Chondrocyte (in vitro differentiated cells): ENCODE results near the gene RSPO4. TPM values are rescaled to one million over a fixed set of nuclear protein-coding genes. Genes with fewer than 3 reads are reported as not detected.
A peak's percentile ranks its signal among the peaks of the same experiment; 100 is the strongest.

Experiments
- DNase-seq: peaks from one replicate; pipeline ENCODE4 v3.0.0; 2021; ENCODE audit warnings: mixed read lengths, low spot score
- H3K27ac Mint-ChIP-seq: one replicate; pipeline ENCODE4 v1.8.0; 2021; ENCODE audit warnings: mild to moderate bottlenecking, moderate library complexity, mixed read lengths; ENCODE audit not compliant: unreplicated experiment
- H3K27me3 Mint-ChIP-seq: 2 replicates; pipeline ENCODE4 v1.8.0; 2021; ENCODE audit warnings: low read depth, mixed read lengths
- H3K36me3 Mint-ChIP-seq: 2 replicates; pipeline ENCODE4 v1.8.0; 2021; ENCODE audit warnings: low read depth, mixed read lengths
- H3K4me1 Mint-ChIP-seq: 2 replicates; pipeline ENCODE4 v1.8.0; 2021; ENCODE audit warnings: low read depth, mild to moderate bottlenecking, mixed read lengths
- H3K4me3 Mint-ChIP-seq: one replicate; pipeline ENCODE4 v1.8.0; 2021; ENCODE audit warnings: mild to moderate bottlenecking, moderate library complexity, mixed read lengths; ENCODE audit not compliant: unreplicated experiment
- H3K9me3 Mint-ChIP-seq: 2 replicates; pipeline ENCODE4 v1.8.0; 2021; ENCODE audit warnings: low read depth, mixed read lengths
- CTCF ChIP-seq: fragments of 200-600 bp; sonication (generic); IDR thresholded peaks from 2 replicates; pipeline ENCODE4 v1.5.0; 2021; ENCODE audit warnings: antibody characterized with exemption, mild to moderate bottlenecking, moderate library complexity
- total RNA-seq: library from RNA; stranded (reverse); gene quantifications from 3 replicates; pipeline ENCODE4 v1.2.1, GENCODE V29; 2021

The RSPO4 gene
- total RNA-seq, 1 donor from 2014 or later: not detected

GRCh38 chr20:1003920-1004697, 2.0 kb upstream of the RSPO4 start:
- no peak overlapping the region for H3K4me3 Mint-ChIP-seq
- peaks cover 50% of the 10 kb centered on the region for H3K27me3 Mint-ChIP-seq
- H3K36me3 Mint-ChIP-seq: peaks cover 5% of the 10 kb centered on the region

GRCh38 chr20:1002682-1003561, 811 bp upstream of the RSPO4 start:
- Mint-ChIP-seq H3K4me1 (peaks cover 6% of the 10 kb centered on the region), H3K9me3 (no peaks in the 10 kb centered on the region), H3K4me3 (peak overlapping the region; percentile 60), H3K27ac (no peak overlapping the region), H3K27me3 (peaks cover 50% of the 10 kb centered on the region), H3K36me3 (peaks cover 5% of the 10 kb centered on the region)
- TF ChIP-seq CTCF: no peak
- no peak for DNase-seq

More at GRCh38 chr20:1003920-1004697, 2.0 kb upstream of the RSPO4 start:
- peaks cover 6% of the 10 kb centered on the region for H3K4me1 Mint-ChIP-seq
- DNase-seq: no peak
- H3K9me3 Mint-ChIP-seq: no peaks in the 10 kb centered on the region
- TF ChIP-seq CTCF: no peak
- H3K27ac Mint-ChIP-seq: no peak overlapping the region

- no peak overlapping the region for H3K27ac Mint-ChIP-seq
- no peaks in the 10 kb centered on the region for H3K9me3 Mint-ChIP-seq
- peaks cover 6% of the 10 kb centered on the region for H3K4me1 Mint-ChIP-seq
- H3K36me3 Mint-ChIP-seq: peaks cover 5% of the 10 kb centered on the region
- peaks cover 60% of the 10 kb centered on the region for H3K27me3 Mint-ChIP-seq
- H3K4me3 Mint-ChIP-seq: no peak overlapping the region
- no peak for TF ChIP-seq CTCF
- no peak for DNase-seq
These were observed 995 bp downstream of the RSPO4 start for GRCh38 chr20:1001116-1001515.

- no peak overlapping the region for H3K27ac Mint-ChIP-seq
- peaks cover 42% of the 10 kb centered on the region for H3K27me3 Mint-ChIP-seq
- H3K9me3 Mint-ChIP-seq: no peaks in the 10 kb centered on the region
- peaks cover 5% of the 10 kb centered on the region for H3K36me3 Mint-ChIP-seq
- no peak overlapping the region for H3K4me3 Mint-ChIP-seq
- no peak for TF ChIP-seq CTCF
- DNase-seq: no peak
- H3K4me1 Mint-ChIP-seq: peaks cover 6% of the 10 kb centered on the region
These were observed 3.8 kb downstream of the RSPO4 start for GRCh38 chr20:998231-998830.

- no peaks in the 10 kb centered on the region for H3K9me3 Mint-ChIP-seq
- peaks cover under 1% of the 10 kb centered on the region for H3K36me3 Mint-ChIP-seq
- peak; percentile 59 for DNase-seq
- peaks cover 1% of the 10 kb centered on the region for H3K4me1 Mint-ChIP-seq
- peaks cover 37% of the 10 kb centered on the region for H3K27me3 Mint-ChIP-seq
- no peak overlapping the region for H3K27ac Mint-ChIP-seq
- TF ChIP-seq CTCF: no peak
- no peak overlapping the region for H3K4me3 Mint-ChIP-seq
These were observed 4.6 kb downstream of the RSPO4 start for GRCh38 chr20:997486-997885.
